NCI-H510A treated with DMSO at 0.1 percent for 48 hours (cell line): ENCODE results near the gene GAPDHS.

Experiments
- DNase-seq: peaks from one replicate; lab custom pipeline; 2025; lab: John Stamatoyannopoulos, UW

GAPDHS gene

GRCh38 chr19:35533201-35533821, at the start of gene GAPDHS:
Gene GAPDHS, plus strand, starts transcription at chr19:35533456. Its CDS starts 72 bp downstream, at chr19:35533528.
- no peak for DNase-seq

GRCh38 chr19:35484252-35485036, 48.8 kb upstream of the GAPDHS start:
- no peak for DNase-seq

- DNase-seq, result no peak
Observed at GRCh38 chr19:35486268-35486708, 47.0 kb upstream of the GAPDHS start.

- DNase-seq, result no peak
Observed at GRCh38 chr19:35487656-35488182, 45.5 kb upstream of the GAPDHS start.

- no peak for DNase-seq
Observed at GRCh38 chr19:35488677-35489076, 44.6 kb upstream of the GAPDHS start.

GRCh38 chr19:35490364-35490763, 42.9 kb upstream of the GAPDHS start, which contains the start of gene KRTDAP:
Gene KRTDAP, minus strand, starts transcription at chr19:35490464. Its CDS starts 22 bp downstream, at chr19:35490442.
- DNase-seq, result no peak

- DNase-seq, result no peak
Observed at GRCh38 chr19:35491836-35492360, 41.4 kb upstream of the GAPDHS start.

GRCh38 chr19:35493971-35494370, 39.3 kb upstream of the GAPDHS start:
- DNase-seq, result no peak

GRCh38 chr19:35495107-35496064, 37.9 kb upstream of the GAPDHS start:
- DNase-seq, result peak; percentile 3

GRCh38 chr19:35497406-35497805, 35.9 kb upstream of the GAPDHS start:
- DNase-seq, result no peak

GRCh38 chr19:35498220-35498619, 35.0 kb upstream of the GAPDHS start:
- DNase-seq, result no peak

- DNase-seq, result no peak
Observed at GRCh38 chr19:35498984-35499527, 34.2 kb upstream of the GAPDHS start.

- no peak for DNase-seq
Observed at GRCh38 chr19:35500611-35501010, 32.6 kb upstream of the GAPDHS start.

- no peak for DNase-seq
Observed at GRCh38 chr19:35501684-35502083, 31.6 kb upstream of the GAPDHS start.

- DNase-seq, result no peak
Observed at GRCh38 chr19:35502751-35503150, 30.5 kb upstream of the GAPDHS start.

- no peak for DNase-seq
Observed at GRCh38 chr19:35506011-35506410, 27.2 kb upstream of the GAPDHS start.

GRCh38 chr19:35507561-35507960, 25.7 kb upstream of the GAPDHS start:
- DNase-seq, result no peak

GRCh38 chr19:35508129-35508528, 25.1 kb upstream of the GAPDHS start:
- no peak for DNase-seq

GRCh38 chr19:35509018-35509652, 24.1 kb upstream of the GAPDHS start:
- DNase-seq, result no peak

GRCh38 chr19:35509861-35510625, 23.2 kb upstream of the GAPDHS start:
- peak; percentile 11 for DNase-seq
